ENCODE results near the gene CWC22.
"Not testable (repeated sequence)": the region's sequence is repeated elsewhere in the genome, so short reads cannot be mapped to it uniquely, and the experiment has no call there.

CWC22 gene

DNA sequence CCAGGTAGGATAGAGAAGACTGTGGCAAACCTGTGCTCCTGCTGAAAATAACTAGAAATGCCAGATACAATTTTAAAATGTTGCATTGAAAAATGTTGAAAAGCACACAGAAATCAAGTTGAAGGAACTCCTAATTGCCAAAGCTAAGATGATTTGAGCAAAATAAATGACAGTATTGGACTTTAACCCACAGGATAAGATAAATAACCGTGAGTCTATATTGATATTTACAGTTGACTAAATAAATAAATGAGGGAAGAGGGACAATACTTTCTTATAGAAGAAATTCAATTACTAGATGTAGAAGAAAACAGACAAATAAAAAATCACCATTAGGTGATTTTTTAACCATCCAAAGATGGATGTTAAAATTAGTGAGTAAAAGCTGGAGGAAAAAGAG lies 59.0 kb downstream of the CWC22 start:
- Mint-ChIP-seq H3K27ac (no peak overlapping the region), H3K4me1 (peaks cover 5% of the 10 kb centered on the region), H3K9me3 (no peaks in the 10 kb centered on the region), H3K36me3 (peaks cover 94% of the 10 kb centered on the region), H3K4me3 (no peak overlapping the region)
- no peak for DNase-seq (ENCODE audit: low spot score in 2 of 2)
- ATAC-seq, result no peak

DNA sequence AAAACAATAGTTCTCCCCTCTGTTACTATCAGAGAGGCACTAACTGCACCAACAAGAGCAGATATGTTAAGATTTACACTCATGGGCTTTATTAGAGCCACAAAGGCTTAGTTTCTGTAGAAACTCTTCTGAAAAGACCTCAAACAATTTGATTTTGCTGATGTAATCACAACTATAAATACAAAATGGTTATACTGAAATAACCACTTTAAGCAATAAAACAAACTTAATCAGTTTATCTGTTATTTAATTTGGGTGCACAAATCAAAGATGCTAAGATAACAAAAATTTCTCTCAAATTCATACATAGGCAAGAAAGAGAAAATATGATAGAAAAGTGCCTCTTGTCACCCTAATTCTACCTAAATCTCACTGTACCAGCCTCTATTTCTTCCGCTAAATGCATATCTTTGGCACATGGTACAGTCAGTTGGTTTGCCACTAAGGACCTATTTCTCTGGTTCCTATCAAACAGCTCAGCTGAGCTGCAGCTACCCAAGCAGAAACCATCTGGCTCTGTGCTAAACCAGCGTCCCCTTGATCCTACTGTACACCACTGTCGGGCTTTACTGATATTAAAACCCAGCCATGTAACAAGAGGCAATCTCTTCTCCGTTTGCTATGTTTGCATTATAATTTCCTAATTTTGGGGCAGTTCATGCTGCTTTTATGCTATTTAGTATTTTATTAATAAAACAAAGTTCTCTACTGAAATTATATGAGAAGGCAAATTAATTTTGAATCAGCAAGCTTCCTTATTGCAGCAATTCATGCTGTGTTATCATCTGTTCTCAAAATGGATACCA lies 60.1 kb downstream of the CWC22 start:
- Mint-ChIP-seq H3K4me1 (peaks cover 5% of the 10 kb centered on the region), H3K36me3 (peaks cover 83% of the 10 kb centered on the region), H3K9me3 (no peaks in the 10 kb centered on the region), H3K27ac (no peak overlapping the region), H3K4me3 (no peak overlapping the region)
- ATAC-seq (no peak), DNase-seq (ENCODE audit: low spot score in 2 of 2) (no peak)

- Mint-ChIP-seq H3K4me1 (peaks cover under 1% of the 10 kb centered on the region), H3K4me3 (no peak overlapping the region), H3K9me3 (no peaks in the 10 kb centered on the region), H3K27ac (no peak overlapping the region), H3K36me3 (peaks cover 77% of the 10 kb centered on the region)
- DNase-seq (ENCODE audit: low spot score in 2 of 2) (no peak), ATAC-seq (no peak)
Measured at GRCh38 chr2:179946346-179946745, 60.8 kb downstream of the CWC22 start.

- no peak for ATAC-seq
- Mint-ChIP-seq H3K9me3 (no peaks in the 10 kb centered on the region), H3K4me1 (peaks cover 4% of the 10 kb centered on the region), H3K4me3 (no peak overlapping the region), H3K27ac (no peak overlapping the region), H3K36me3 (peaks cover 8% of the 10 kb centered on the region)
- no peak for DNase-seq (ENCODE audit: low spot score in 2 of 2)
Measured at GRCh38 chr2:179939259-179939658, 67.8 kb downstream of the CWC22 start.

GRCh38 chr2:179938026-179938425 lies 69.1 kb downstream of the CWC22 start:
- ATAC-seq (no peak), DNase-seq (ENCODE audit: low spot score in 2 of 2) (no peak)
- Mint-ChIP-seq H3K4me3 (no peak overlapping the region), H3K4me1 (peaks cover 4% of the 10 kb centered on the region), H3K27ac (no peak overlapping the region), H3K36me3 (no peaks in the 10 kb centered on the region), H3K9me3 (no peaks in the 10 kb centered on the region)

DNA sequence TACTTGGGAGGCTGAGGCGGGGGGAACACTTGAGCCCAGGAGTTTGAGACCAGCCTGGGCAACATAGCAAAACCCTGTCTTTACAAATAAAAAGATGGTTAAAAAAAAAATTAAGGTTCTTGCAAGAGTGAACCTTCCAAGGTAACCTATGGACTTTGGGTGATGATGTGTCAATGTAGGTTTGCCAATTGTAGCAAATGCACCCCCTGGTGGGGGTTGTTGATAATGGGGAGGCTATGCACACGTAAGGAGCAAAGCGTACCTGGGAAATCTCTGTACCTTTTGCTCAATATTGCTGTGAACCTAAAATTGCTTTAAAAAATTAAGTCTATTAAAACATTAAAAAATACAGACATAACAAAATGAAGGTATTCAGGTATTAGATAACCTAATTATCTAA lies 70.4 kb downstream of the CWC22 start:
- no peak for ATAC-seq
- DNase-seq (ENCODE audit: low spot score in 2 of 2), result peak in 1 of 2 donors; percentile 51
- H3K36me3 Mint-ChIP-seq, result no peaks in the 10 kb centered on the region

DNA sequence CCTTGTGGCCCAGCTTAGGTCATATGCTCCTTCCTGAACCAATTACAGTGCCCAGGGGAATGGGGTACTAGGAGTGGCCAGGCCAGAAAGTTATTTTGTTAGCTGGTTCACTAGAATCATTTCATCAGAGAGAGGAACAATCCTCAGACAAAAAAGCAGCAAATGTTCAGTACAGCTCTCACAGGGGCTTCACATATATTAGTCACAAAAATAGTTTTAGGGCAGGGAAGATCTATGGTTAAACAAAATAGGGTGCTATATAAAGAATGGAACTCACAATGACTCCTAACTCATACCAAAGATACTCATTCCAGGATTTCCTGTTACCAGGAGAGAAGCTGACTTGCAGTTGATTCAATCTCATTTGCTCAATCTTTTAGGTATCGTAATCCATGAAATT lies 71.0 kb downstream of the CWC22 start:
- no peak for DNase-seq (ENCODE audit: low spot score in 2 of 2)
- H3K36me3 Mint-ChIP-seq, result no peaks in the 10 kb centered on the region
- H3K9me3 Mint-ChIP-seq, result no peaks in the 10 kb centered on the region
- no peak for ATAC-seq
- H3K4me3 Mint-ChIP-seq, result no peak overlapping the region
- peak overlapping the region; percentile 39 for H3K27ac Mint-ChIP-seq
- H3K4me1 Mint-ChIP-seq, result peaks cover 4% of the 10 kb centered on the region

More for the DNA sequence above, 70.4 kb downstream of the CWC22 start:
- H3K27ac Mint-ChIP-seq, result no peak overlapping the region
- no peak overlapping the region for H3K4me3 Mint-ChIP-seq
- no peaks in the 10 kb centered on the region for H3K9me3 Mint-ChIP-seq
- peaks cover 4% of the 10 kb centered on the region for H3K4me1 Mint-ChIP-seq

DNA sequence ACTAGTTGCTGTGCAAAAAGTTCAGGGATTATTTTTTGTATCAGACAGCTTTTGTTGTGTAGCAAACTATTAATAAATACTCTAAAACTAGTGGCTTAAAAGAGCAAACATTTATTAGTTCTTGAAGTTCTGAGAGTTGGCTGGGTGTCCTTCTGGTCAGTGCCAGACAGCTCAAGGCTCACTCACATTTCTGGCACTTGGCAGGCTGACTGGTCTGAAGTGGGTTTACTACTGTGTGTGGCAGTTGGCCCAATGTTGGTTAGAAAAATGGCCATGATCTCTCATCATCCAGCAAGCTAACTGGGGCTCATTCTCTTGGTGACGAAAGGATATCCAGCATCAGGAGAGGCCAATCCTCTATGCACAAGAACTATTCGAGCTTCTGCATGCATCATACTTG lies 74.3 kb downstream of the CWC22 start:
- H3K27ac Mint-ChIP-seq, result no peak overlapping the region
- no peak for DNase-seq (ENCODE audit: low spot score in 2 of 2)
- no peaks in the 10 kb centered on the region for H3K36me3 Mint-ChIP-seq
- ATAC-seq, result no peak
- H3K4me3 Mint-ChIP-seq, result no peak overlapping the region
- peaks cover 4% of the 10 kb centered on the region for H3K4me1 Mint-ChIP-seq
- H3K9me3 Mint-ChIP-seq, result peaks cover 5% of the 10 kb centered on the region

DNA sequence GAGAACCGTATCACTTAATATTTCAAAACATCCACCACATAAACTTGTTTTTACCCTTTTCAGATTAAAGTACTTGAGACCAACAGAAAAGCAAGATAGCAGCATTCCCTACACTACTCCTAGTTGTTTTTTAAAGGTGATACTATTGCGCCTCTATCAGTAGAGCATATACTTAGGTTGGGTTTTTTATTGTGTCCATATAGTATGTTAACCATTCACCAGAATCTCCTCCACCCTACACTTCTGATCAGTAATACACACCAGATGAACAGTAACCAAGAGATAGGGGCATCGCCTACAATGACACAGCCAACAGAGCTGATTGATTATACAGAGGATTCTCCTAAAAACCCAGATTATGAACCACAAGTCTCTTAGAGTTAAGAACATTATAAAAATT lies 75.6 kb downstream of the CWC22 start:
- Mint-ChIP-seq H3K27ac (no peak overlapping the region), H3K4me1 (peaks cover 4% of the 10 kb centered on the region), H3K36me3 (no peaks in the 10 kb centered on the region), H3K9me3 (peaks cover 13% of the 10 kb centered on the region), H3K4me3 (no peak overlapping the region)
- no peak for DNase-seq (ENCODE audit: low spot score in 2 of 2)
- no peak for ATAC-seq

- not testable (repeated sequence) for H3K4me1 Mint-ChIP-seq; ATAC-seq; H3K4me3 Mint-ChIP-seq; H3K36me3 Mint-ChIP-seq; DNase-seq (ENCODE audit: low spot score in 2 of 2); H3K27ac Mint-ChIP-seq
- peaks cover 17% of the 10 kb centered on the region for H3K9me3 Mint-ChIP-seq
Measured at GRCh38 chr2:179929997-179930396, 77.1 kb downstream of the CWC22 start.

DNA sequence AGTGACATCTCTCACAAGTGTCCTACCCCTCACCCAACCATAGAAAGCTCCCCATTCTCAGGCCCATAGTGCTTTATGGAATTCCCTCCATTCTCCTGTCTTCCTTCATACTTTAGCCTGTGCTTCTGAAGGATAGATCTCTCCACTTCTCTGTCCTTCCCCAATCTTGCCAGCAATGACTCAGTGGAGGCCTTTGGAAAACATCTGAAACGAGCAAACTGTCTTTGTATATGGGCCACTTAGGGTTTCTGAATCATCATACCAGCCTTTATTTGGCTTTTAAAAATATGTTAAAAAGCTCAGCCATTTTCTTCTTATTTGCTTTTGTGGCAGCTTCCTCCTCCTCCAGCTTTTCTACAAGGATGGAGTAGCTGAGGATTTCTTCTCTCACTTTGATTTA lies 80.1 kb downstream of the CWC22 start:
- no peaks in the 10 kb centered on the region for H3K36me3 Mint-ChIP-seq
- peaks cover 17% of the 10 kb centered on the region for H3K9me3 Mint-ChIP-seq
- ATAC-seq, result no peak
- no peak overlapping the region for H3K4me3 Mint-ChIP-seq
- no peak for DNase-seq (ENCODE audit: low spot score in 2 of 2)
- no peaks in the 10 kb centered on the region for H3K4me1 Mint-ChIP-seq
- no peak overlapping the region for H3K27ac Mint-ChIP-seq

DNA sequence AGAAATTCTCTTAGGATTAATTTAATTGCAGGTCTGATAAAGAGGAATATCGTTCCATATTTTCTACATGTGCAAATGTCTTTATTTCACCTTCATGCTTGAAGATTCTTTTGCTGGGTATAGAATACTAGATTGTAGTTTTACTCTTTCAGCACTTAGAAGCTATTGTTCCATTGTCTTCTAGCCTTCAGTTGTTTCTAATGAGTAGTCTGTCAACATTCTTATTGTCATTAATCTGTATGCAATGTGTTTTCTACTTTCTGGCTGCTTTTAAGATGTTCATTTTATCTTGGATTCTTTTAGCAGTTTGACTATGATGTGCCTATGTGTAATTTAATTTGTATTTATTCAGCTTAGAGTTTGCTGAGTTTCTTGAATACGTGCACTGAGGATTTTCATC lies 81.4 kb downstream of the CWC22 start:
- ATAC-seq (no peak), DNase-seq (ENCODE audit: low spot score in 2 of 2) (no peak)
- Mint-ChIP-seq H3K27ac (no peak overlapping the region), H3K36me3 (no peaks in the 10 kb centered on the region), H3K4me3 (no peak overlapping the region), H3K9me3 (peaks cover 17% of the 10 kb centered on the region), H3K4me1 (no peaks in the 10 kb centered on the region)

DNA sequence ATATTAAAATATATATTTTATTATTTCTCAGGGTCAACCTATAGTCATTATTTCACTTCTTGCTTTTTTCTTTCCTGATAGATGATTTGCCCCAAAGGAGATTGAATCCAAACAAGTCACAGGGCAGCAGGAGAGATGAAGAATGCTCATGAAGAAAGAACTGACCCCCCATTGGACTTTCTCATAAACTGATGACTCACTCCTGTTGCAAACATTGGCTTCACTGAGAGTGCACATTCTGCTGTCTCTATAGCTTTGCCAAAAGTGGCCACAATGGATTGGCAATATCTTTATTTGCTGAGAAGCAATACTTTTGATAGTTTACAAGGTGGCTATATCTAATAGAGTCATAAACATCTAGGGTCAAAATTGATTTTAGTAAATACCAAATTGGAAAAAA lies 89.8 kb downstream of the CWC22 start:
- H3K36me3 Mint-ChIP-seq, result no peaks in the 10 kb centered on the region
- H3K4me1 Mint-ChIP-seq, result no peaks in the 10 kb centered on the region
- DNase-seq (ENCODE audit: low spot score in 2 of 2) (no peak), ATAC-seq (no peak)
- H3K27ac Mint-ChIP-seq, result no peak overlapping the region
- no peak overlapping the region for H3K4me3 Mint-ChIP-seq
- no peaks in the 10 kb centered on the region for H3K9me3 Mint-ChIP-seq

GRCh38 chr2:179915395-179915992 lies 91.6 kb downstream of the CWC22 start:
- Mint-ChIP-seq H3K4me3 (no peak overlapping the region), H3K9me3 (no peaks in the 10 kb centered on the region), H3K36me3 (no peaks in the 10 kb centered on the region), H3K4me1 (no peaks in the 10 kb centered on the region), H3K27ac (no peak overlapping the region)
- ATAC-seq (no peak), DNase-seq (ENCODE audit: low spot score in 2 of 2) (no peak)

- Mint-ChIP-seq H3K4me3 (no peak overlapping the region), H3K4me1 (no peaks in the 10 kb centered on the region), H3K27ac (no peak overlapping the region), H3K36me3 (no peaks in the 10 kb centered on the region), H3K9me3 (no peaks in the 10 kb centered on the region)
- ATAC-seq (no peak), DNase-seq (ENCODE audit: low spot score in 2 of 2) (no peak)
Measured at GRCh38 chr2:179913809-179914208, 93.3 kb downstream of the CWC22 start.

DNA sequence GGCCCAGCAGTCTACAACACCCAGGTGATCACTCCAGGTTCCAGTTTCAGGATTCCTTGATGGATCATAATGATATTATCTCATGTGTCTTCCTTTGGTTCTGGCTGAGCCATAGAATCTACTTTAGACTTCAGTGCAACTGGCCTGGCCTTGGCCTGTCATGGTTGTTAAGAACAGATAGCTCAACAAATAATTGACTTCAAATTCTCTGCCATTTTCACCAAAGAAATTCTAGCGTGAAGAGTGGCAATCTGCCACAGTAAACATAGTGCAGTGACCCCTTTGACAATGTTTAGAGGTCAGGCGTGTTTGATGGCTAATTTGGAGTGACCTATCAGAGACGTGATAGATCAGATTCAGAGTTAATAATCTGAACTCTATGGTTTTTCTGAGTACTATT lies 95.5 kb downstream of the CWC22 start:
- ATAC-seq (no peak), DNase-seq (ENCODE audit: low spot score in 2 of 2) (no peak)
- Mint-ChIP-seq H3K27ac (no peak overlapping the region), H3K4me3 (no peak overlapping the region), H3K36me3 (no peaks in the 10 kb centered on the region), H3K4me1 (no peaks in the 10 kb centered on the region), H3K9me3 (no peaks in the 10 kb centered on the region)

All from stimulated activated effector memory CD8-positive, alpha-beta T cell treated with anti-CD3 and anti-CD28 coated beads, Interleukin-12 subunit alpha, Interleukin-12 subunit beta, amount 100 ng/mL, for 72 hours (primary cell).